GM10248 (cell line): ENCODE measurements around the gene ZNF808.
A peak's percentile ranks its signal among the peaks of the same experiment; 100 is the strongest.
"Not testable (repeated sequence)": the region's sequence is repeated elsewhere in the genome, so short reads cannot be mapped to it uniquely, and the experiment has no call there.

Source experiments
- CTCF ChIA-PET: fragments of 300-600 bp; sonication (Branson Sonifier 250); formaldehyde crosslinking; extraction: SDS; loops from one replicate; lab custom pipeline; 2021; ENCODE audit warnings: antibody characterized with exemption; lab: Yijun Ruan, JAX
- POLR2A ChIA-PET: fragments of 350-650 bp; sonication (Branson Sonifier 250); formaldehyde crosslinking; extraction: SDS; loops from one replicate; lab custom pipeline; 2020; ENCODE audit warnings: antibody characterized with exemption; lab: Yijun Ruan, JAX
- DNase-seq: peaks from one replicate; pipeline ENCODE4 v3.0.0; 2012; ENCODE audit errors: extremely low spot score
- CTCF ChIP-seq: IDR thresholded peaks from 2 replicates; pipeline ENCODE4 v1.5.1; 2012; ENCODE audit warnings: mild to moderate bottlenecking, low read depth; ENCODE audit errors: extremely low read depth, missing control alignments, control extremely low read depth

ZNF808 gene

GRCh38 chr19:52522551-52522950, 4.9 kb upstream of the ZNF808 start:
- ChIA-PET CTCF (no interaction called here), POLR2A (no interaction called here)
- no peak for DNase-seq
- TF ChIP-seq CTCF = no peak

- ChIA-PET POLR2A (no interaction called here), CTCF (no interaction called here)
- no peak for DNase-seq
- no peak for TF ChIP-seq CTCF
Measured at GRCh38 chr19:52524086-52524485, 3.4 kb upstream of the ZNF808 start.

- no peak for DNase-seq
- ChIA-PET CTCF (no interaction called here), POLR2A (no interaction called here)
- no peak for TF ChIP-seq CTCF
Measured at GRCh38 chr19:52527956-52528351, 486 bp downstream of the ZNF808 start.

GRCh38 chr19:52532480-52532879, 5.0 kb downstream of the ZNF808 start:
- no peak for DNase-seq
- TF ChIP-seq CTCF = no peak
- CTCF ChIA-PET = no interaction called here
- POLR2A ChIA-PET = no interaction called here

GRCh38 chr19:52533901-52534300, 6.4 kb downstream of the ZNF808 start:
- no peak for TF ChIP-seq CTCF
- DNase-seq = no peak
- CTCF ChIA-PET = interaction anchor here (1.2 kb wide), 2 partner anchors 8 to 190 kb away, joined by 3 read pairs; no protein-coding TSS in a partner anchor
- POLR2A ChIA-PET = no interaction called here

GRCh38 chr19:52535385-52535770, 7.9 kb downstream of the ZNF808 start:
- CTCF ChIA-PET, DNase-seq: not testable (repeated sequence)
- POLR2A ChIA-PET = interaction anchor here (0.7 kb wide), 2 partner anchors 8 to 239 kb away, joined by 6 to 8 read pairs; no protein-coding TSS in a partner anchor

GRCh38 chr19:52535771-52536447, 8.4 kb downstream of the ZNF808 start:
- peak; percentile 78 for DNase-seq

More at GRCh38 chr19:52535771-52536447, 8.4 kb downstream of the ZNF808 start:
- CTCF ChIA-PET = no interaction called here
- POLR2A ChIA-PET = no interaction called here
- TF ChIP-seq CTCF = no peak
